HG03097 (cell line): Measurements from ENCODE around the gene ZFP64.

ENCODE experiments used
- ATAC-seq: cut with Tn5 transposase; IDR thresholded peaks from one replicate; pipeline ENCODE4 v1.9.1; 2021; ENCODE audit not compliant: unreplicated experiment, low FRiP score

ZFP64 gene

GRCh38 chr20:52110456-52110855 lies 81.1 kb downstream of the ZFP64 start:
- ATAC-seq = no peak

- no peak for ATAC-seq
These were observed 85.8 kb downstream of the ZFP64 start for GRCh38 chr20:52105442-52106422.

- ATAC-seq = no peak
These were observed 86.8 kb downstream of the ZFP64 start for GRCh38 chr20:52104546-52105441.

- ATAC-seq = no peak
These were observed 87.5 kb downstream of the ZFP64 start for GRCh38 chr20:52103913-52104545.

GRCh38 chr20:52103335-52103912 lies 88.2 kb downstream of the ZFP64 start:
- no peak for ATAC-seq

- no peak for ATAC-seq
These were observed 89.0 kb downstream of the ZFP64 start for GRCh38 chr20:52102559-52102958.

- no peak for ATAC-seq
These were observed 89.5 kb downstream of the ZFP64 start for GRCh38 chr20:52102126-52102525.
